ENCODE data around the gene C16orf54.
"Not testable (repeated sequence)": the region's sequence is repeated elsewhere in the genome, so short reads cannot be mapped to it uniquely, and the experiment has no call there.

DNA sequence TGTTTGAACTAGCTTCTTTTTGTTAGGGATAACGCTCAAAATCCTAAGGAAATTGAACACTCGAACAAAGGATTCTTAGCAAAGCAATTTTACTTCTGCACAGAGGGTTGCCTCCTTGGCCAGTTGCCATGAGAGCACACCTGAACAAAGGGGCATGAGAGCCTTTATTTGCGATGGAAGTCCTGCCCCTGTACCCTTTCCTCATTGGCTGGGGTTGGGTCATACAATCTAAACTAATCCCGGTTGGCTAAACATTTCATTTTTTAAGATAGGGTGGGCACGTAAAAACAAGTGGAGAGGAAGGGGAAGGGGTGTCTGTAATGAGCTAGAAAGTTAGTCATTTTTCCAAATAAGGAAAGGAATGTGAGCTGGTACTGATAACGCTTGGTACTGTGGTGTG, 36.1 kb downstream of the C16orf54 start:
- TF ChIP-seq, protein P1, sequence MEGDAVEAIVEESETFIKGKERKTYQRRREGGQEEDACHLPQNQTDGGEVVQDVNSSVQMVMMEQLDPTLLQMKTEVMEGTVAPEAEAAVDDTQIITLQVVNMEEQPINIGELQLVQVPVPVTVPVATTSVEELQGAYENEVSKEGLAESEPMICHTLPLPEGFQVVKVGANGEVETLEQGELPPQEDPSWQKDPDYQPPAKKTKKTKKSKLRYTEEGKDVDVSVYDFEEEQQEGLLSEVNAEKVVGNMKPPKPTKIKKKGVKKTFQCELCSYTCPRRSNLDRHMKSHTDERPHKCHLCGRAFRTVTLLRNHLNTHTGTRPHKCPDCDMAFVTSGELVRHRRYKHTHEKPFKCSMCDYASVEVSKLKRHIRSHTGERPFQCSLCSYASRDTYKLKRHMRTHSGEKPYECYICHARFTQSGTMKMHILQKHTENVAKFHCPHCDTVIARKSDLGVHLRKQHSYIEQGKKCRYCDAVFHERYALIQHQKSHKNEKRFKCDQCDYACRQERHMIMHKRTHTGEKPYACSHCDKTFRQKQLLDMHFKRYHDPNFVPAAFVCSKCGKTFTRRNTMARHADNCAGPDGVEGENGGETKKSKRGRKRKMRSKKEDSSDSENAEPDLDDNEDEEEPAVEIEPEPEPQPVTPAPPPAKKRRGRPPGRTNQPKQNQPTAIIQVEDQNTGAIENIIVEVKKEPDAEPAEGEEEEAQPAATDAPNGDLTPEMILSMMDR (IDR thresholded peaks at IDR 0.05): not testable (repeated sequence)
- not testable (repeated sequence) for TF ChIP-seq POLR2A (IDR thresholded peaks at IDR 0.05)

All from body of pancreas (tissue), 4 donors.